HepG2 (cell line): ENCODE results near the gene KCNQ2. TPM values are rescaled to one million over a fixed set of nuclear protein-coding genes. Genes with fewer than 3 reads are reported as not detected.

Experiments used
- DMAP1 ChIP-seq: IDR thresholded peaks from 2 replicates; pipeline ENCODE4 v1.6.1; 2016
- ELF1 ChIP-seq: sonication (generic); formaldehyde crosslinking; IDR thresholded peaks from 2 replicates; pipeline ENCODE4 v1.4.0; 2020; ENCODE audit warnings: missing genetic modification reagents
- GLI4 ChIP-seq: sonication (generic); formaldehyde crosslinking; IDR thresholded peaks from 2 replicates; pipeline ENCODE4 v1.5.1; 2020; ENCODE audit warnings: missing genetic modification reagents, mild to moderate bottlenecking, moderate library complexity, borderline replicate concordance
- HCFC1 ChIP-seq: fragments of 150-350 bp; IDR thresholded peaks from 2 replicates; pipeline ENCODE4 v1.6.1; 2014; ENCODE audit warnings: low read depth, low read length
- ISL2 ChIP-seq: sonication (generic); formaldehyde crosslinking; IDR thresholded peaks from 2 replicates; pipeline ENCODE4 v1.5.0; 2020; ENCODE audit warnings: missing genetic modification reagents
- JUNB ChIP-seq: sonication (generic); formaldehyde crosslinking; IDR thresholded peaks from 2 replicates; pipeline ENCODE4 v1.8.0; 2022; ENCODE audit warnings: missing genetic modification reagents, mild to moderate bottlenecking, borderline replicate concordance
- KAT8 ChIP-seq: IDR thresholded peaks from 2 replicates; pipeline ENCODE4 v1.6.1; 2016; ENCODE audit warnings: missing genetic modification reagents, missing compliant biosample characterization
- NCOA2 ChIP-seq: sonication (generic); formaldehyde crosslinking; IDR thresholded peaks from 2 replicates; pipeline ENCODE4 v1.8.0; 2022; ENCODE audit warnings: inconsistent platforms
- RBM39 ChIP-seq: fragments of 200-400 bp; formaldehyde crosslinking; IDR thresholded peaks from one replicate; pipeline ENCODE4 v1.6.1; 2018; ENCODE audit warnings: antibody characterized with exemption, mild to moderate bottlenecking, low read depth, low read length; ENCODE audit not compliant: poor library complexity, severe bottlenecking
- SALL1 ChIP-seq: sonication (generic); formaldehyde crosslinking; IDR thresholded peaks from 2 replicates; pipeline ENCODE4 v1.8.0; 2022; ENCODE audit warnings: mild to moderate bottlenecking, missing genetic modification reagents
- SMC3 ChIP-seq: IDR thresholded peaks from 2 replicates; pipeline ENCODE4 v1.6.1; 2011; ENCODE audit warnings: low read length, improper control_type of control experiment
- SPEN ChIP-seq: sonication (generic); formaldehyde crosslinking; IDR thresholded peaks from 2 replicates; pipeline ENCODE4 v1.5.1; 2020; ENCODE audit warnings: low read depth, mild to moderate bottlenecking, missing genetic modification reagents
- TBX3 ChIP-seq: fragments of 450-650 bp; IDR thresholded peaks from 2 replicates; pipeline ENCODE4 v1.6.1; 2017; ENCODE audit warnings: antibody characterized with exemption, mild to moderate bottlenecking, inconsistent platforms, borderline replicate concordance
- ZBTB44 ChIP-seq: sonication (generic); formaldehyde crosslinking; IDR thresholded peaks from 2 replicates; pipeline ENCODE4 v1.4.0; 2020; ENCODE audit warnings: missing genetic modification reagents
- ZBTB7B ChIP-seq: sonication (generic); formaldehyde crosslinking; IDR thresholded peaks from 2 replicates; pipeline ENCODE4 v1.4.0; 2020; ENCODE audit warnings: missing genetic modification reagents
- ZNF124 ChIP-seq: sonication (generic); formaldehyde crosslinking; IDR thresholded peaks from 2 replicates; pipeline ENCODE4 v1.4.0; 2020; ENCODE audit warnings: missing genetic modification reagents
- ZNF274 ChIP-seq: sonication (generic); formaldehyde crosslinking; IDR thresholded peaks from 2 replicates; pipeline ENCODE4 v1.5.1; 2020; ENCODE audit warnings: mild to moderate bottlenecking, missing genetic modification reagents
- ZNF460 ChIP-seq: sonication (generic); formaldehyde crosslinking; IDR thresholded peaks from 2 replicates; pipeline ENCODE4 v1.5.1; 2020; ENCODE audit warnings: missing genetic modification reagents, mild to moderate bottlenecking, borderline replicate concordance
- ZNF652 ChIP-seq: IDR thresholded peaks from 2 replicates; pipeline ENCODE4 v1.6.1; 2016; ENCODE audit warnings: low read depth, borderline replicate concordance
- ZNF746 ChIP-seq: sonication (generic); formaldehyde crosslinking; IDR thresholded peaks from 2 replicates; pipeline ENCODE4 v1.8.0; 2022; ENCODE audit warnings: mild to moderate bottlenecking, missing genetic modification reagents
- ZNF768 ChIP-seq: sonication (generic); formaldehyde crosslinking; IDR thresholded peaks from 2 replicates; pipeline ENCODE4 v1.4.0; 2020; ENCODE audit warnings: missing genetic modification reagents
- ZNF781 ChIP-seq: sonication (generic); formaldehyde crosslinking; IDR thresholded peaks from 2 replicates; pipeline ENCODE4 v1.5.1; 2020; ENCODE audit warnings: borderline replicate concordance, mild to moderate bottlenecking, missing genetic modification reagents; ENCODE audit errors: not compliant biosample characterization
- ZSCAN9 ChIP-seq: IDR thresholded peaks from 2 replicates; pipeline ENCODE4 v1.6.1; 2016; ENCODE audit warnings: borderline replicate concordance
- polyA plus RNA-seq, 8 experiments: library from polyadenylated mRNA; depleted of rRNA in 3 of 8; stranded (reverse) in 7 of 8; unstranded in 1 of 8; fragments of >200 nt; fragmentation: Illumina TruSeq in 4 of 8; extraction: Trizol in 4 of 8; gene quantifications; 2 replicates each; pipeline versions ENCODE4 v1.2.1 to v1.2.3, GENCODE V29; 2011 to 2016; ENCODE audit warnings: low read depth in 4 of 8, missing spikeins in 1 of 8, mixed read lengths in 1 of 8; ENCODE audit not compliant: insufficient read depth in 1 of 8
- total RNA-seq, 5 experiments: library from RNA; depleted of rRNA; stranded (reverse); fragments of >200 nt; fragmentation: Illumina TruSeq; extraction: Trizol; gene quantifications; 2 replicates each; pipeline ENCODE4 v1.2.3, GENCODE V29; 2016; ENCODE audit warnings: low read depth in 1 of 5
- TF ChIP-seq, protein P1 (sequence below): sonication (generic); formaldehyde crosslinking; IDR thresholded peaks from 2 replicates; pipeline ENCODE4 v1.4.0; 2020; ENCODE audit warnings: mild to moderate bottlenecking, missing genetic modification reagents
- TF ChIP-seq, protein P2 (sequence below): sonication (generic); formaldehyde crosslinking; IDR thresholded peaks from 2 replicates; pipeline ENCODE4 v1.4.0; 2020; ENCODE audit warnings: missing genetic modification reagents, borderline replicate concordance
- TF ChIP-seq, protein P3 (sequence below): IDR thresholded peaks from 2 replicates; pipeline ENCODE4 v1.6.1; 2016; ENCODE audit warnings: low read depth

Gene KCNQ2
- total and polyA plus RNA-seq, 2 of the 13 experiments (the other 11 are each of a cell fraction or from before 2014, with no cell fraction given): not detected

GRCh38 chr20:63406011-63406410 is 66.4 kb downstream of the KCNQ2 start (continued):
- TF ChIP-seq TBX3 (no peak), ZBTB7B (0 out of 2 replicates have a peak, but pooled peaks have one; percentile 35), DMAP1 (CRISPR knock-in tag) (peak; percentile 64; the same call in 1 of the 2 replicates), KAT8 (CRISPR knock-in tag) (no peak), ZSCAN9 (CRISPR knock-in tag) (no peak), ZNF781 (CRISPR knock-in tag) (no peak), JUNB (no peak), ZNF274 (CRISPR knock-in tag) (no peak), HCFC1 (no peak), ISL2 (CRISPR knock-in tag) (no peak), SMC3 (no peak), SPEN (CRISPR knock-in tag) (no peak), SALL1 (CRISPR knock-in tag) (0 out of 2 replicates have a peak, but pooled peaks have one; percentile 30), ZNF124 (CRISPR knock-in tag) (no peak), ZNF652 (CRISPR knock-in tag) (no peak), RBM39 (no peak), ZNF746 (CRISPR knock-in tag) (no peak), ELF1 (no peak), NCOA2 (CRISPR knock-in tag) (no peak), ZNF768 (CRISPR knock-in tag) (0 out of 2 replicates have a peak, but pooled peaks have one; percentile 4), ZNF460 (no peak), ZBTB44 (CRISPR knock-in tag) (no peak), GLI4 (CRISPR knock-in tag) (no peak)
- TF ChIP-seq, protein P1, sequence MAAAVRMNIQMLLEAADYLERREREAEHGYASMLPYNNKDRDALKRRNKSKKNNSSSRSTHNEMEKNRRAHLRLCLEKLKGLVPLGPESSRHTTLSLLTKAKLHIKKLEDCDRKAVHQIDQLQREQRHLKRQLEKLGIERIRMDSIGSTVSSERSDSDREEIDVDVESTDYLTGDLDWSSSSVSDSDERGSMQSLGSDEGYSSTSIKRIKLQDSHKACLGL (CRISPR knock-in tag): no peak
- TF ChIP-seq, protein P2, sequence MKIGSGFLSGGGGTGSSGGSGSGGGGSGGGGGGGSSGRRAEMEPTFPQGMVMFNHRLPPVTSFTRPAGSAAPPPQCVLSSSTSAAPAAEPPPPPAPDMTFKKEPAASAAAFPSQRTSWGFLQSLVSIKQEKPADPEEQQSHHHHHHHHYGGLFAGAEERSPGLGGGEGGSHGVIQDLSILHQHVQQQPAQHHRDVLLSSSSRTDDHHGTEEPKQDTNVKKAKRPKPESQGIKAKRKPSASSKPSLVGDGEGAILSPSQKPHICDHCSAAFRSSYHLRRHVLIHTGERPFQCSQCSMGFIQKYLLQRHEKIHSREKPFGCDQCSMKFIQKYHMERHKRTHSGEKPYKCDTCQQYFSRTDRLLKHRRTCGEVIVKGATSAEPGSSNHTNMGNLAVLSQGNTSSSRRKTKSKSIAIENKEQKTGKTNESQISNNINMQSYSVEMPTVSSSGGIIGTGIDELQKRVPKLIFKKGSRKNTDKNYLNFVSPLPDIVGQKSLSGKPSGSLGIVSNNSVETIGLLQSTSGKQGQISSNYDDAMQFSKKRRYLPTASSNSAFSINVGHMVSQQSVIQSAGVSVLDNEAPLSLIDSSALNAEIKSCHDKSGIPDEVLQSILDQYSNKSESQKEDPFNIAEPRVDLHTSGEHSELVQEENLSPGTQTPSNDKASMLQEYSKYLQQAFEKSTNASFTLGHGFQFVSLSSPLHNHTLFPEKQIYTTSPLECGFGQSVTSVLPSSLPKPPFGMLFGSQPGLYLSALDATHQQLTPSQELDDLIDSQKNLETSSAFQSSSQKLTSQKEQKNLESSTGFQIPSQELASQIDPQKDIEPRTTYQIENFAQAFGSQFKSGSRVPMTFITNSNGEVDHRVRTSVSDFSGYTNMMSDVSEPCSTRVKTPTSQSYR (CRISPR knock-in tag): peak; percentile 33; the same call in 1 of the 2 replicates
- TF ChIP-seq, protein P3, sequence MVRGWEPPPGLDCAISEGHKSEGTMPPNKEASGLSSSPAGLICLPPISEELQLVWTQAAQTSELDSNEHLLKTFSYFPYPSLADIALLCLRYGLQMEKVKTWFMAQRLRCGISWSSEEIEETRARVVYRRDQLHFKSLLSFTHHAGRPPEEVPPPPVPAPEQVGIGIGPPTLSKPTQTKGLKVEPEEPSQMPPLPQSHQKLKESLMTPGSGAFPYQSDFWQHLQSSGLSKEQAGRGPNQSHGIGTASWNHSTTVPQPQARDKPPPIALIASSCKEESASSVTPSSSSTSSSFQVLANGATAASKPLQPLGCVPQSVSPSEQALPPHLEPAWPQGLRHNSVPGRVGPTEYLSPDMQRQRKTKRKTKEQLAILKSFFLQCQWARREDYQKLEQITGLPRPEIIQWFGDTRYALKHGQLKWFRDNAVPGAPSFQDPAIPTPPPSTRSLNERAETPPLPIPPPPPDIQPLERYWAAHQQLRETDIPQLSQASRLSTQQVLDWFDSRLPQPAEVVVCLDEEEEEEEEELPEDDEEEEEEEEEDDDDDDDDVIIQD (CRISPR knock-in tag): no peak
